NB4 (cell line): ENCODE data around the gene ROR2.

Source experiments
- DNase-seq: peaks from one replicate; pipeline ENCODE4 v3.0.0; 2010; ENCODE audit warnings: low read depth
- H3K4me3 ChIP-seq: one replicate; pipeline ENCODE4 v1.5.1; 2011; ENCODE audit warnings: mild to moderate bottlenecking, low read depth, low read length, moderate library complexity
- CTCF ChIP-seq: IDR thresholded peaks from one replicate; pipeline ENCODE4 v1.5.1; 2012; ENCODE audit warnings: low read depth, low read length
- MAX ChIP-seq: IDR thresholded peaks from 2 replicates; pipeline ENCODE4 v1.6.1; 2011; ENCODE audit warnings: low read depth, low read length
- MYC ChIP-seq: IDR thresholded peaks from 2 replicates; pipeline ENCODE4 v1.6.1; 2011; ENCODE audit warnings: low read depth, low read length
- POLR2A ChIP-seq: IDR thresholded peaks from 2 replicates; pipeline ENCODE4 v1.6.1; 2011; ENCODE audit warnings: mild to moderate bottlenecking; ENCODE audit not compliant: insufficient read length; ENCODE audit errors: extremely low read depth

ROR2 gene

GRCh38 chr9:91727316-91727861 lies 222.6 kb downstream of the ROR2 start:
- TF ChIP-seq MAX (0 out of 2 replicates have a peak, but pooled peaks have one; percentile 4), MYC (0 out of 2 replicates have a peak, but pooled peaks have one; percentile 16), POLR2A (no peak), CTCF (peak; percentile 46)
- peak; percentile 53 for DNase-seq
- H3K4me3 ChIP-seq: no peak overlapping the region

- DNase-seq: no peak
- no peak for TF ChIP-seq MAX
- no peak for TF ChIP-seq MYC
- TF ChIP-seq POLR2A: no peak
- no peak for TF ChIP-seq CTCF
- H3K4me3 ChIP-seq: no peak overlapping the region
These were observed 223.5 kb downstream of the ROR2 start for GRCh38 chr9:91726406-91727100.

GRCh38 chr9:91725651-91726050 lies 224.4 kb downstream of the ROR2 start:
- no peak for TF ChIP-seq POLR2A
- no peak for DNase-seq
- no peak overlapping the region for H3K4me3 ChIP-seq

- no peak overlapping the region for H3K4me3 ChIP-seq
- no peak for DNase-seq
- TF ChIP-seq MAX (no peak), POLR2A (no peak), MYC (no peak), CTCF (no peak)
These were observed 225.2 kb downstream of the ROR2 start for GRCh38 chr9:91724609-91725505.

GRCh38 chr9:91724068-91724440 lies 226.0 kb downstream of the ROR2 start:
- TF ChIP-seq CTCF: no peak
- TF ChIP-seq MYC: no peak
- no peak for TF ChIP-seq MAX
- no peak for TF ChIP-seq POLR2A
- H3K4me3 ChIP-seq: no peak overlapping the region
- no peak for DNase-seq

- no peak for TF ChIP-seq CTCF
- no peak for DNase-seq
- no peak overlapping the region for H3K4me3 ChIP-seq
These were observed 226.5 kb downstream of the ROR2 start for GRCh38 chr9:91723420-91724067.
